IMR-90 (cell line): ENCODE measurements around the gene CKLF. TPM values are rescaled to one million over a fixed set of nuclear protein-coding genes. Genes with fewer than 3 reads are reported as not detected.

ENCODE experiments used
- ATAC-seq: fragments of 200-7000 bp; cut with Tn5 transposase; 2 replicates; pipeline ENCODE4 v1.9.1; 2020; ENCODE audit warnings: low read depth, mild to moderate bottlenecking, moderate library complexity
- BruUV-seq: library from RNA; stranded (reverse); fragments of 400-500 nt; replicated peaks from 2 replicates; lab custom pipeline; 2021; lab: Mats Ljungman, UMichigan
- CTCF ChIA-PET: fragments of 300-600 bp; formaldehyde crosslinking; extraction: SDS; loops from one replicate; lab custom pipeline; 2021; ENCODE audit warnings: antibody characterized with exemption; lab: Yijun Ruan, JAX
- POLR2A ChIA-PET: fragments of 300-600 bp; sonication (Branson Sonifier 250); formaldehyde crosslinking; loops from one replicate; lab custom pipeline; 2022; ENCODE audit warnings: antibody characterized with exemption; ENCODE audit not compliant: unreplicated experiment; lab: Charles Lee
- DNase-seq: peaks from one replicate; pipeline ENCODE4 v3.0.0; 2013
- H2AFZ ChIP-seq: replicated peaks from 2 replicates; pipeline ENCODE3; 2013; ENCODE audit warnings: low read length, mild to moderate bottlenecking; ENCODE audit not compliant: poor library complexity
- H2AK5ac ChIP-seq: 2 replicates; pipeline ENCODE4 v1.6.1; 2013; ENCODE audit warnings: low read depth, low read length, inconsistent platforms
- H2AK9ac ChIP-seq: replicated peaks from 2 replicates; pipeline ENCODE3; 2013; ENCODE audit warnings: mild to moderate bottlenecking, low read depth, low read length, moderate library complexity; ENCODE audit not compliant: poor library complexity
- H2BK120ac ChIP-seq: 2 replicates; pipeline ENCODE4 v1.6.1; 2013; ENCODE audit warnings: low read depth, low read length, inconsistent platforms
- H2BK15ac ChIP-seq: 3 replicates; pipeline ENCODE4 v1.6.1; 2013; ENCODE audit warnings: low read depth, low read length, inconsistent platforms
- H2BK20ac ChIP-seq: 2 replicates; pipeline ENCODE4 v1.6.1; 2013; ENCODE audit warnings: low read depth, mild to moderate bottlenecking, inconsistent platforms, low read length, moderate library complexity
- H2BK5ac ChIP-seq: 2 replicates; pipeline ENCODE4 v1.6.1; 2013; ENCODE audit warnings: mild to moderate bottlenecking, low read depth, low read length, inconsistent platforms; ENCODE audit not compliant: poor library complexity, severe bottlenecking
- H3K14ac ChIP-seq: replicated peaks from 2 replicates; pipeline ENCODE4 v1.6.1; 2013; ENCODE audit warnings: low read depth, low read length, inconsistent platforms
- H3K18ac ChIP-seq: 2 replicates; pipeline ENCODE4 v1.6.1; 2013; ENCODE audit warnings: low read depth, low read length, control low read depth
- H3K23ac ChIP-seq: 2 replicates; pipeline ENCODE4 v1.6.1; 2013; ENCODE audit warnings: low read depth, low read length, inconsistent platforms
- H3K27ac ChIP-seq: 2 replicates; pipeline ENCODE4 v1.5.1; 2013; ENCODE audit warnings: mild to moderate bottlenecking, control low read depth, low read length; ENCODE audit not compliant: insufficient read depth
- H3K27me3 ChIP-seq: 2 replicates; pipeline ENCODE4 v1.6.1; 2013; ENCODE audit warnings: low read length; ENCODE audit not compliant: control insufficient read depth, insufficient read depth
- H3K36me3 ChIP-seq: 2 replicates; pipeline ENCODE4 v1.6.1; 2013; ENCODE audit warnings: low read length, mixed read lengths; ENCODE audit not compliant: control insufficient read depth, insufficient read depth
- H3K4ac ChIP-seq: 2 replicates; pipeline ENCODE4 v1.6.1; 2013; ENCODE audit warnings: low read depth, low read length, inconsistent platforms
- H3K4me1 ChIP-seq: 2 replicates; pipeline ENCODE4 v1.6.1; 2013; ENCODE audit warnings: low read length, mixed read lengths; ENCODE audit not compliant: control insufficient read depth, insufficient read depth
- H3K4me2 ChIP-seq: 2 replicates; pipeline ENCODE4 v1.6.1; 2013; ENCODE audit warnings: low read depth, mild to moderate bottlenecking, control low read depth, low read length, moderate library complexity
- H3K4me3 ChIP-seq: 2 replicates; pipeline ENCODE4 v1.5.1; 2013; ENCODE audit warnings: low read depth, mild to moderate bottlenecking, control low read depth, low read length, moderate library complexity; ENCODE audit not compliant: insufficient read depth
- H3K56ac ChIP-seq: 2 replicates; pipeline ENCODE4 v1.6.1; 2013; ENCODE audit warnings: low read length, inconsistent platforms; ENCODE audit not compliant: insufficient read depth; ENCODE audit errors: extremely low read depth
- H3K79me1 ChIP-seq, 2 experiments: 2 replicates each; pipeline ENCODE4 v1.6.1; 2013; ENCODE audit warnings: low read length in 2 of 2, inconsistent platforms in 1 of 2, low read depth in 1 of 2
- H3K9ac ChIP-seq: 2 replicates; pipeline ENCODE4 v1.6.1; 2013; ENCODE audit warnings: low read depth, low read length, control low read depth
- H3K9me1 ChIP-seq: 2 replicates; pipeline ENCODE4 v1.6.1; 2013; ENCODE audit warnings: low read length, inconsistent platforms; ENCODE audit not compliant: insufficient read depth
- H3K9me3 ChIP-seq: 2 replicates; pipeline ENCODE4 v1.6.1; 2013; ENCODE audit warnings: low read length; ENCODE audit not compliant: control insufficient read depth, insufficient read depth
- H4K20me1 ChIP-seq: 2 replicates; pipeline ENCODE4 v1.6.1; 2013; ENCODE audit warnings: low read length, inconsistent platforms; ENCODE audit not compliant: insufficient read depth
- H4K5ac ChIP-seq: 2 replicates; pipeline ENCODE4 v1.6.1; 2013; ENCODE audit warnings: mild to moderate bottlenecking, low read depth, low read length, control low read depth
- H4K8ac ChIP-seq, 2 experiments: 2 replicates each; pipeline ENCODE4 v1.6.1; 2013; ENCODE audit warnings: low read depth in 2 of 2, low read length in 2 of 2, control low read depth in 1 of 2, inconsistent platforms in 1 of 2
- H4K91ac ChIP-seq: 2 replicates; pipeline ENCODE4 v1.6.1; 2013; ENCODE audit warnings: low read depth, low read length, inconsistent platforms; ENCODE audit not compliant: insufficient read depth
- BHLHE40 ChIP-seq: fragments of 150-350 bp; IDR thresholded peaks from 2 replicates; pipeline ENCODE4 v1.6.1; 2016; ENCODE audit warnings: mild to moderate bottlenecking, low read depth, low read length
- CEBPB ChIP-seq: IDR thresholded peaks from 2 replicates; pipeline ENCODE4 v1.6.1; 2012; ENCODE audit warnings: low read depth, low read length, improper control_type of control experiment
- CHD1 ChIP-seq: IDR thresholded peaks from 2 replicates; pipeline ENCODE4 v1.6.1; 2012; ENCODE audit warnings: low read depth, low read length, improper control_type of control experiment
- ELK1 ChIP-seq: fragments of 150-350 bp; IDR thresholded peaks from 2 replicates; pipeline ENCODE4 v1.6.1; 2016; ENCODE audit warnings: low read depth, mild to moderate bottlenecking, low read length, moderate library complexity, borderline replicate concordance
- FOS ChIP-seq: fragments of 150-350 bp; IDR thresholded peaks from 2 replicates; pipeline ENCODE4 v1.6.1; 2016; ENCODE audit warnings: low read depth, low read length
- MAFK ChIP-seq: IDR thresholded peaks from 2 replicates; pipeline ENCODE4 v1.6.1; 2012; ENCODE audit warnings: low read depth, low read length, improper control_type of control experiment
- MAZ ChIP-seq: IDR thresholded peaks from 2 replicates; pipeline ENCODE4 v1.6.1; 2012; ENCODE audit warnings: low read depth, mild to moderate bottlenecking, low read length, improper control_type of control experiment, moderate library complexity, borderline replicate concordance
- MXI1 ChIP-seq: IDR thresholded peaks from 2 replicates; pipeline ENCODE4 v1.6.1; 2012; ENCODE audit warnings: low read depth, mild to moderate bottlenecking, low read length, moderate library complexity, borderline replicate concordance
- NFE2L2 ChIP-seq: fragments of 150-350 bp; IDR thresholded peaks from 2 replicates; pipeline ENCODE4 v1.6.1; 2016; ENCODE audit warnings: low read depth, mild to moderate bottlenecking, low read length
- POLR2A ChIP-seq: IDR thresholded peaks from 2 replicates; pipeline ENCODE4 v1.6.1; 2012; ENCODE audit warnings: mild to moderate bottlenecking, low read depth, low read length
- RAD21 ChIP-seq: IDR thresholded peaks from 2 replicates; pipeline ENCODE4 v1.6.1; 2012; ENCODE audit warnings: low read length, improper control_type of control experiment
- RCOR1 ChIP-seq: IDR thresholded peaks from 2 replicates; pipeline ENCODE4 v1.6.1; 2012; ENCODE audit warnings: mild to moderate bottlenecking, low read length, improper control_type of control experiment; ENCODE audit not compliant: insufficient replicate concordance
- RFX5 ChIP-seq: IDR thresholded peaks from 2 replicates; pipeline ENCODE4 v1.8.0; 2012; ENCODE audit warnings: low read depth, mild to moderate bottlenecking, low read length, moderate library complexity
- SMC3 ChIP-seq: fragments of 150-350 bp; IDR thresholded peaks from 2 replicates; pipeline ENCODE4 v1.6.1; 2016; ENCODE audit warnings: low read depth, mild to moderate bottlenecking, antibody characterized with exemption, low read length, moderate library complexity
- WGBS, 2 experiments: methylation state at CpG; one replicate each; pipeline versions ENCODE4 v1.1.5 to v1.1.7; 2013; ENCODE audit warnings: missing lambda C conversion rate in 2 of 2; ENCODE audit not compliant: insufficient read length in 1 of 2; ENCODE audit errors: extremely low coverage in 2 of 2; 5-methylcytosine and 5-hydroxymethylcytosine counted together
- dilution Hi-C: fragments of 300-500 bp; cut with HindIII; formaldehyde crosslinking; loops from one replicate; pipeline ENCODE4 v1.14.3; 2018; ENCODE audit warnings: low sequenced_read_pairs; ENCODE audit not compliant: unreplicated experiment
- in situ Hi-C: fragments of 300-500 bp; cut with MboI; formaldehyde crosslinking; loops from 3 replicates; pipeline ENCODE4 v1.14.3; 2019; ENCODE audit warnings: low sequenced_read_pairs, inconsistent platforms, mixed read lengths
- intact Hi-C: fragments of 100-400 bp; cut with micrococcal nuclease; formaldehyde crosslinking; loops from 2 replicates; pipeline ENCODE4 v1.10.0; 2022
- polyA plus RNA-seq, 3 experiments: library from polyadenylated mRNA; depleted of rRNA; stranded (reverse); fragments of >200 nt; gene quantifications; 2 replicates each; pipeline ENCODE4 v1.2.3, GENCODE V29; 2012; ENCODE audit warnings: low replicate concordance in 1 of 3
- total RNA-seq: library from RNA; depleted of rRNA; stranded (reverse); fragments of >200 nt; gene quantifications from 2 replicates; pipeline ENCODE4 v1.2.3, GENCODE V29; 2012
- TF ChIP-seq, protein P1 (sequence below): fragments of 150-350 bp; IDR thresholded peaks from 2 replicates; pipeline ENCODE4 v1.6.1; 2017; ENCODE audit warnings: mild to moderate bottlenecking, antibody characterized with exemption, low read length, low read depth
- TF ChIP-seq, protein P2 (sequence below): conservative IDR thresholded peaks from 2 replicates; pipeline ENCODE4 v1.5.1; 2012; ENCODE audit warnings: mild to moderate bottlenecking, low read depth, low read length, improper control_type of control experiment

The CKLF gene
- total and polyA plus RNA-seq, 2 of the 4 experiments (the other 2 are of a cell fraction) = 60.8 to 92.2 TPM

GRCh38 chr16:66509576-66509975 is 42.8 kb upstream of the CKLF start:
- Histone ChIP-seq H4K20me1 (peaks cover 2% of the 10 kb centered on the region; the same call in 1 of the 2 replicates), H3K36me3 (peaks cover 3% of the 10 kb centered on the region; the same call in 1 of the 2 replicates), H2AFZ (no peak overlapping the region), H4K8ac (no peak overlapping the region), H3K23ac (no peak overlapping the region), H4K5ac (no peak overlapping the region), H3K4me1 (peaks cover 19% of the 10 kb centered on the region), H2BK5ac (no peak overlapping the region), H2BK120ac (no peak overlapping the region), H3K27me3 (no peaks in the 10 kb centered on the region), H3K56ac (no peak overlapping the region), H3K18ac (no peak overlapping the region), H3K27ac (no peak overlapping the region), H2AK5ac (no peak overlapping the region), H3K9me3 (no peaks in the 10 kb centered on the region), H2BK20ac (no peak overlapping the region), H3K4me2 (no peak overlapping the region), H2AK9ac (no peak overlapping the region), H3K79me1 (peaks cover 0 to 10% of the 10 kb centered on the region in 2 experiments; a peak in 1 of 4 replicates), H3K14ac (no peak overlapping the region), H3K4ac (no peak overlapping the region), H3K9me1 (peaks cover 25% of the 10 kb centered on the region), H3K9ac (no peak overlapping the region), H3K4me3 (no peak overlapping the region), H4K91ac (no peak overlapping the region), H2BK15ac (no peak overlapping the region)
- ATAC-seq (no peak), DNase-seq (no peak)
- CTCF ChIA-PET = no interaction called here
- no TSS peak for BruUV-seq
- in situ Hi-C loops = no loop called here
- WGBS, 2 experiments = 100% methylated on average over 3 of the region's 5 CpGs; no CpG with 5 or more reads in 1 of the 2 experiments
- intact Hi-C loops = no loop called here
- no peak for TF ChIP-seq RFX5
- TF ChIP-seq, protein P1, sequence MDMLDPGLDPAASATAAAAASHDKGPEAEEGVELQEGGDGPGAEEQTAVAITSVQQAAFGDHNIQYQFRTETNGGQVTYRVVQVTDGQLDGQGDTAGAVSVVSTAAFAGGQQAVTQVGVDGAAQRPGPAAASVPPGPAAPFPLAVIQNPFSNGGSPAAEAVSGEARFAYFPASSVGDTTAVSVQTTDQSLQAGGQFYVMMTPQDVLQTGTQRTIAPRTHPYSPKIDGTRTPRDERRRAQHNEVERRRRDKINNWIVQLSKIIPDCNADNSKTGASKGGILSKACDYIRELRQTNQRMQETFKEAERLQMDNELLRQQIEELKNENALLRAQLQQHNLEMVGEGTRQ = no peak
- no peak for TF ChIP-seq SMC3
- TF ChIP-seq POLR2A = no peak
- TF ChIP-seq MAZ = no peak
- TF ChIP-seq FOS = no peak
- TF ChIP-seq RCOR1 = no peak
- TF ChIP-seq CEBPB = no peak
- no peak for TF ChIP-seq MAFK
- no peak for TF ChIP-seq BHLHE40
- no peak for TF ChIP-seq MXI1
- TF ChIP-seq ELK1 = no peak
- TF ChIP-seq, protein P2, sequence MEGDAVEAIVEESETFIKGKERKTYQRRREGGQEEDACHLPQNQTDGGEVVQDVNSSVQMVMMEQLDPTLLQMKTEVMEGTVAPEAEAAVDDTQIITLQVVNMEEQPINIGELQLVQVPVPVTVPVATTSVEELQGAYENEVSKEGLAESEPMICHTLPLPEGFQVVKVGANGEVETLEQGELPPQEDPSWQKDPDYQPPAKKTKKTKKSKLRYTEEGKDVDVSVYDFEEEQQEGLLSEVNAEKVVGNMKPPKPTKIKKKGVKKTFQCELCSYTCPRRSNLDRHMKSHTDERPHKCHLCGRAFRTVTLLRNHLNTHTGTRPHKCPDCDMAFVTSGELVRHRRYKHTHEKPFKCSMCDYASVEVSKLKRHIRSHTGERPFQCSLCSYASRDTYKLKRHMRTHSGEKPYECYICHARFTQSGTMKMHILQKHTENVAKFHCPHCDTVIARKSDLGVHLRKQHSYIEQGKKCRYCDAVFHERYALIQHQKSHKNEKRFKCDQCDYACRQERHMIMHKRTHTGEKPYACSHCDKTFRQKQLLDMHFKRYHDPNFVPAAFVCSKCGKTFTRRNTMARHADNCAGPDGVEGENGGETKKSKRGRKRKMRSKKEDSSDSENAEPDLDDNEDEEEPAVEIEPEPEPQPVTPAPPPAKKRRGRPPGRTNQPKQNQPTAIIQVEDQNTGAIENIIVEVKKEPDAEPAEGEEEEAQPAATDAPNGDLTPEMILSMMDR = no peak
- no peak for TF ChIP-seq RAD21
- TF ChIP-seq CHD1 = no peak
- no peak for TF ChIP-seq NFE2L2
- POLR2A ChIA-PET = no interaction called here
- dilution Hi-C loops = no loop called here
